HTR-8/SVneo (cell line): ENCODE results near the gene SLC38A6.

Source experiments
- DNase-seq: peaks from one replicate; pipeline ENCODE4 v3.0.0; 2011; ENCODE audit warnings: low spot score, mixed read lengths; ENCODE audit not compliant: insufficient read length
- FAIRE-seq: peaks from 2 replicates; lab custom pipeline; 2011; peaks lifted over from hg19 to GRCh38; lab: Jason Lieb, UNC

SLC38A6 gene

GRCh38 chr14:60980811-60981632, at the start of gene SLC38A6, which contains the start of gene TRMT5:
Gene SLC38A6 (plus strand): TSS chr14:60981245. CDS start chr14:60981278, 33 bp downstream.
Gene TRMT5 (minus strand): TSS chr14:60981079. CDS start chr14:60980973, 106 bp downstream.
- DNase-seq = peak; percentile 100
- peak; percentile 100 for FAIRE-seq

GRCh38 chr14:60933920-60934655, 47.0 kb upstream of the SLC38A6 start:
- FAIRE-seq = peak; percentile 97
- no peak for DNase-seq

DNA sequence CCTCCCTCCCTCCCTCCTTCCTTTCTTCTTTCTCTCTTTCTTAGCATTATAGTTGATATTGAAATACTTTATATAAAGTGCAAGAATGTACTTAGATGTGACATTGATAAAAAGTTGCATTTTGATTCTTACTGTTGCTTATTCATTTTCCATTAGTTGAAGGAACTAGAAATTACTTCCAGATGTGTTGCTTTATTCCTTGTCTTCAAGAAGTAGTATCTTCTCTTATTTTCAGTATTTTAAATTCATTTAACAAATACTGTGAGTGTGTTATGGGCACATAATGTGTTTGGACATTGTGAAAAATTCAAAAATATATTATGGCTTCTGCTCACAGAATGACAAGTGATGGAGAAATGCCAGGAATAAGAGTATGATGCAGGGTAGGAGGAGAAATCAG, 45.7 kb upstream of the SLC38A6 start:
- no peak for DNase-seq
- no peak for FAIRE-seq

GRCh38 chr14:60943637-60944032, 37.4 kb upstream of the SLC38A6 start:
- FAIRE-seq = no peak
- DNase-seq = no peak

DNA sequence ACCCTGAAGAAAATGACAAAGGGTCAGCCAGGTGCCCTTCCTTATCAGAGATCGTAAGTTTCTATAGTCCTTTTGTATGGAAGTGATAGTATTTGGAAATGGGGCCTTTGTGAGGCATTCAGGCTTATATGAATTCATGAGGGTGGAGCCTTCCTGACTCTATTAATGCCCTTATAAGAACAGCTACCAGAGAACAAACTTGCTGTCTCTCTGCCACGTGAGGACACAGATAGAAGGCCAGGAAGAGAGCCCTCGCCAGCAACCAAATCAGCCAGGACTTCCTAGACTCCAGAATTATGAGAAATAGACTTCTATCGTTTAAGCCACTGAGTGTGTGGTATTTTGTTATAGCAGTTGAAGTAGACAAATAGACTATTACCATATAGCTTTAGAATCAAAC, 36.8 kb upstream of the SLC38A6 start:
- no peak for DNase-seq
- FAIRE-seq = peak; percentile 98

- no peak for DNase-seq
- no peak for FAIRE-seq
Measured at GRCh38 chr14:60945984-60946383, 35.1 kb upstream of the SLC38A6 start.

- DNase-seq = no peak
- FAIRE-seq = no peak
Measured at GRCh38 chr14:60946773-60947172, 34.3 kb upstream of the SLC38A6 start.

GRCh38 chr14:60951776-60952435, 29.1 kb upstream of the SLC38A6 start:
- no peak for FAIRE-seq
- DNase-seq = no peak

DNA sequence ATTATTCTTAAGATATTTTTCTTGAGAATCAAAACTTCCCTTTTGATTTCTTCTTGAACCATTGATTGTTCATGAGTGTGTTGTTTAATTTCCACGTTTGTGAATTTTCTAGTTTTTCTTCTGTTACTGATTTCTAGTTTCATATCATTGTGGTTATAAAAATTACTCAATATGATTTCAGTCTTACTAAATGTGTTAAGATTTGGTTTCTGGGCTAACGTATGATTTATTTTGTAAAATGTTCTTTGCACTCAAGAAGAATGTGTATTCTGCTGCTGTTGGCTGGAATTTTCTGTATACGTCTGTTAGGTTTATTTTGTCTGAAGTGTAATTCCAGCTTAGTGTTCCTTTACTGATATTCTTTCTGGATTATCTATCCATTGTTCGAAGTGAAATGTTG, 24.8 kb upstream of the SLC38A6 start:
- FAIRE-seq (no peak), DNase-seq (no peak)

DNA sequence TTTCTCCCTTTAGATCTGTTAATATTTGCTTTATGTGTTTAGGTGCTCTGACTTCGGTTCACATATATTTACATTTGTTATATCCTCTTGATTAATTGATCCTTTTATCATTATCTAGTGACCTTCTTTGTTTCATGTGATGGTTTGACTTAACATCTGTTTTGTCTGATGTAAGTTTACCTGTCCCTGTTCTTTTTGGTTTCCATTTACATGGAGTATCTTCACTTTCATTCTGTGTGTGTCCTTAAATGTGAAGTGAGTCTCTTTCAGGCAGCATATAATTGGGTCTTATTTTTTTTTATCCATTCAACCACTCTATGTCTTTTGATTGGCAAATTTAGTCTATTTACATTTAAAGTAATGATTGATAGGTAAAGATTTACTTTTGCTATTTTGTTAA, 24.4 kb upstream of the SLC38A6 start:
- peak; percentile 97 for FAIRE-seq
- no peak for DNase-seq

GRCh38 chr14:60958146-60958545, 22.9 kb upstream of the SLC38A6 start:
- peak; percentile 65 for FAIRE-seq
- DNase-seq = no peak

DNA sequence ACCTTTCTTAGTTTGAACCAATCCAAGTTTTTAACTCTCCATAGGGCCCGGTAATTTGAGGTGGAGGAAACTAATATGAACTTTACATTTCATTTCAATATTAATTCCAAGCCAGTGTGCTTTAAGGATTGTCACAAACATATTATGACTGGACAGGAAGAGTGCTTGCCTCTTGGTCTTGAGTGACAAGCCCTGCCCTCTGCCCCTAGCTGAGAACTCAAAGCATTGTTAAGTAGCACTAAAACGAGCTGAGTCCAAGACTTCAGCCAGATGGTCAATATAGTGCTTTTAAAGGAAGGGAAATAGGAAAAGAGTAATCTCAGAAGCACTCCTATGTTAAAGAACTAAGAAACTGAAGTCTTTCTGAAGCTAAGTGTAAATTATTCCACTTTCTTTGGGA, 17.3 kb upstream of the SLC38A6 start:
- FAIRE-seq = no peak
- DNase-seq = no peak

DNA sequence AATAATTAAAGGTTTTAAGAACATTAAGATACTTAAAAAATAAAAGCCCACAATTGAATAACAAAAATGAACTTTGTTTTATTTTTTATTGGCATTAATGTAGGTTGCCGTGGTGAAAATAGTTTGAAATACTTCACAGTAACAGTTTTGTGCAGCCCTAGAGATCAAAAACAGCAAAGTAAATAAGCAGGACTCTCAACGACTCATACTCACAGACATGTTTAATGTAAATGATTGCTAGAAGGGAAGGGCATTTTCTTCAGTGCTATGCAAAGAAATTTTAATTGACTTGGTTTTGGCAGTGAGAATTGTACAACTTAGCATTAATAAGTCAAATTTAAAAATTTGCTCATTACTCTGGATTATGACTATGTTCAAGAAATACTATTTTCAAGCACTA, 16.1 kb upstream of the SLC38A6 start:
- DNase-seq (no peak), FAIRE-seq (no peak)

- peak; percentile 99 for FAIRE-seq
- DNase-seq = peak; percentile 39
Measured at GRCh38 chr14:60965402-60965801, 15.6 kb upstream of the SLC38A6 start.

- DNase-seq (no peak), FAIRE-seq (peak; percentile 55)
Measured at GRCh38 chr14:60968099-60968498, 12.9 kb upstream of the SLC38A6 start.

DNA sequence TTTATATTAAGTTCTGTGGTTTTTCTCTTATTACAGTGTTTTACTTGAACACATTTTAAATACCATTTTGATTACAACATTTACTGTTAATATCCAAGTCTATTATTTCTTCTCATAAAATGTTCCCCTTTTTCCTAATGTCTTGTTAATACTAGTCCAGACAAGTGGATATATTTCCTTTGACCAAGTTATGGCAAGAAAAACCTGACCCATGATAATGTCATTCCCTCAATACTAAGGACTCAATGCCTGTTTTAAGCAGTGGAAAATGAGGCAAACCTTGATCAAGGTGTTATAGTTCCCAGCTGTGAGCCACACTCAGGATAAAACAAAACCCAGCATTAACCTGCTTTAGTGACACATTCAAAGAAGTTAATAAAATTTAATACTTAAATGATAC, 12.4 kb upstream of the SLC38A6 start:
- peak; percentile 99 for FAIRE-seq
- no peak for DNase-seq

DNA sequence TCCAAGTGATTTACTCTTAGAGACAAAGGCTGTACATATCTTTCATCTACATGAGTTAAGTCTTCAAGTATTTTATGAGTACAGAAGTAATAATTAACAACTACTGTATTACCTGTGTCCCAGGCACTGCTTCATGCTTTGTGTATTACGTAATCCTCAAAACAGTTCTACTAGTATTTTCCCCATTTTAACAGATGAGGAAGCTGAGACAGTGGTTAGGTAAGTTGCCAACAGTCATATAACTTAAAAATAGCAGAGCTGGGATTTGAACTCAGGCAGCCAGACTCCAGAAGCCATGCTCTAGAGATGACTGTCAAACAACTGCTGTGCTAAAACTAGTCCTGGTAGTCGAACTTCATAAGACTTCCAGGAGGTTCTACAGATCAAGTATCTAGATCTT, 10.9 kb upstream of the SLC38A6 start:
- DNase-seq = no peak

DNA sequence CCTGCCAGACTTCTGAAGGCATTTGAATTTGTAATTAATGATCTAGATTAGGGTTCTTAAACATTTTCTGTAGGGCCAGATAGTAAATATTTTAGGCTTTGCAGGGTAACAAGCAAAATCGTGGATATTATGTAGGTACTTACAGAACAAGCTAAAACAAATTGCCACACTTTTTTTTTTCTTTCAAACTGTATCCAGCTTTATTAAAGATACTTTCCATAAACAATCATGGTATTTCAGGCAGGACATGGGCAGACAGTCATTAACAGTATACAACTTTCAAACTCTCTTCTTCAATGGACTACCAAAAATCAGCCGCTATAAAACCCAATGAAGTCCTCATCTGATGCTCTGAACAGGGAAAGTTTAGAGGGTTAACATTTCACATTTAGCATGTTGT, 9.8 kb upstream of the SLC38A6 start:
- DNase-seq (no peak), FAIRE-seq (peak; percentile 71)

More for the DNA sequence above, 10.9 kb upstream of the SLC38A6 start:
- peak; percentile 97 for FAIRE-seq

- peak; percentile 83 for FAIRE-seq
- no peak for DNase-seq
Measured at GRCh38 chr14:60972295-60972694, 8.8 kb upstream of the SLC38A6 start.

GRCh38 chr14:60973070-60973469, 8.0 kb upstream of the SLC38A6 start:
- FAIRE-seq (no peak), DNase-seq (no peak)
